CD14-positive monocyte (primary cell): ENCODE results near the gene RNASE7. TPM values are rescaled to one million over a fixed set of nuclear protein-coding genes. Genes with fewer than 3 reads are reported as not detected.
A peak's percentile ranks its signal among the peaks of the same experiment; 100 is the strongest.

Experiments used
- DNase-seq, 3 donors: peaks; one replicate each; pipeline ENCODE4 v3.0.0-alpha.2; 2011 to 2022
- H2AFZ ChIP-seq: 2 replicates; pipeline ENCODE4 v1.6.0; 2012; ENCODE audit warnings: mild to moderate bottlenecking, low read depth, low read length, inconsistent platforms; ENCODE audit not compliant: insufficient read depth, poor library complexity, severe bottlenecking
- H3K27ac ChIP-seq, 2 donors: 1 replicate in 1 of 2; 2 replicates in 1 of 2; pipeline ENCODE4 v1.5.1; 2012 to 2013; ENCODE audit warnings: low read length in 2 of 2, control low read depth in 1 of 2, inconsistent platforms in 1 of 2, low read depth in 1 of 2, mild to moderate bottlenecking in 1 of 2
- H3K27me3 ChIP-seq, 2 donors: one replicate each; pipeline versions ENCODE4 v1.6.0 to v1.6.1; 2011 to 2013; ENCODE audit warnings: low read length in 2 of 2; ENCODE audit not compliant: control insufficient read depth in 2 of 2, insufficient read depth in 2 of 2
- H3K36me3 ChIP-seq, 2 donors: replicated peaks in 1 of 2; 1 replicate in 1 of 2; 2 replicates in 1 of 2; pipeline versions ENCODE4 v1.5.1 to v1.6.1; 2012 to 2013; ENCODE audit warnings: low read length in 2 of 2, control low read depth in 1 of 2, inconsistent platforms in 1 of 2, mild to moderate bottlenecking in 1 of 2; ENCODE audit not compliant: insufficient read depth in 2 of 2, control insufficient read depth in 1 of 2
- H3K4me1 ChIP-seq, 2 donors: 1 replicate in 1 of 2; 2 replicates in 1 of 2; pipeline versions ENCODE4 v1.5.1 to v1.6.1; 2012 to 2013; ENCODE audit warnings: low read length in 2 of 2, control low read depth in 1 of 2, inconsistent platforms in 1 of 2, mild to moderate bottlenecking in 1 of 2, moderate library complexity in 1 of 2; ENCODE audit not compliant: insufficient read depth in 2 of 2, control insufficient read depth in 1 of 2
- H3K4me2 ChIP-seq: replicated peaks from 2 replicates; pipeline ENCODE3; 2012; ENCODE audit warnings: low read length, moderate library complexity, mild to moderate bottlenecking; ENCODE audit not compliant: poor library complexity, severe bottlenecking; ENCODE audit errors: extremely low read depth
- H3K4me3 ChIP-seq, 3 experiments: fragments of 200-600 bp in 1 of 3; sonication (generic) in 1 of 3; replicated peaks in 1 of 3; 1 replicate in 2 of 3; 2 replicates in 1 of 3; pipeline ENCODE4 v1.5.1; 2011 to 2013; ENCODE audit warnings: low read length in 3 of 3, mild to moderate bottlenecking in 3 of 3, control low read depth in 2 of 3, low read depth in 2 of 3, inconsistent platforms in 1 of 3, moderate library complexity in 1 of 3
- H3K79me2 ChIP-seq: 2 replicates; pipeline ENCODE4 v1.6.0; 2012; ENCODE audit warnings: mild to moderate bottlenecking, control low read depth, inconsistent platforms, low read length, moderate library complexity; ENCODE audit not compliant: insufficient read depth
- H3K9ac ChIP-seq: 2 replicates; pipeline ENCODE4 v1.6.0; 2017; ENCODE audit warnings: low read length, mild to moderate bottlenecking; ENCODE audit not compliant: insufficient read depth, poor library complexity, severe bottlenecking
- H3K9me3 ChIP-seq, 2 donors: replicated peaks in 1 of 2; 1 replicate in 1 of 2; 2 replicates in 1 of 2; pipeline versions ENCODE4 v1.5.1 to v1.6.1; 2012 to 2013; ENCODE audit warnings: low read length in 2 of 2, control low read depth in 1 of 2; ENCODE audit not compliant: control insufficient read depth in 1 of 2, insufficient read depth in 1 of 2
- H4K20me1 ChIP-seq: 2 replicates; pipeline ENCODE4 v1.6.0; 2012; ENCODE audit warnings: mild to moderate bottlenecking, low read length, control low read depth, moderate library complexity; ENCODE audit not compliant: insufficient read depth
- H3K27ac Mint-ChIP-seq, 7 donors: one replicate each; pipeline ENCODE4 v1.8.0; 2020; ENCODE audit warnings: mild to moderate bottlenecking in 7 of 7, mixed read lengths in 7 of 7, moderate library complexity in 6 of 7, inconsistent platforms in 2 of 7
- H3K27me3 Mint-ChIP-seq, 3 donors: one replicate each; pipeline ENCODE4 v1.8.0; 2021 to 2022; ENCODE audit warnings: low read depth in 3 of 3, mild to moderate bottlenecking in 3 of 3, mixed read lengths in 3 of 3, moderate library complexity in 3 of 3, inconsistent platforms in 1 of 3
- H3K36me3 Mint-ChIP-seq, 2 donors: one replicate each; pipeline ENCODE4 v1.8.0; 2020; ENCODE audit warnings: mixed read lengths in 2 of 2, inconsistent platforms in 1 of 2, mild to moderate bottlenecking in 1 of 2
- H3K4me1 Mint-ChIP-seq: one replicate; pipeline ENCODE4 v1.8.0; 2020; ENCODE audit warnings: mild to moderate bottlenecking, mixed read lengths
- H3K4me3 Mint-ChIP-seq, 2 donors: one replicate each; pipeline ENCODE4 v1.8.0; 2020; ENCODE audit warnings: mild to moderate bottlenecking in 2 of 2, mixed read lengths in 2 of 2, moderate library complexity in 1 of 2
- H3K9me3 Mint-ChIP-seq, 7 donors: one replicate each; pipeline ENCODE4 v1.8.0; 2020 to 2022; ENCODE audit warnings: mixed read lengths in 7 of 7, mild to moderate bottlenecking in 6 of 7, moderate library complexity in 6 of 7, inconsistent platforms in 2 of 7
- WGBS: methylation state at CpG from one replicate; pipeline ENCODE4 v1.1.5; 2013; ENCODE audit warnings: missing lambda C conversion rate; ENCODE audit not compliant: insufficient coverage; 5-methylcytosine and 5-hydroxymethylcytosine counted together
- intact Hi-C, 2 donors: fragments of 100-400 bp; cut with micrococcal nuclease; formaldehyde crosslinking; loops; one replicate each; pipeline versions ENCODE4 v1.15.0 to v1.15.1; 2023
- polyA plus RNA-seq, 3 donors: library from polyadenylated mRNA; depleted of rRNA in 1 of 3; unstranded in 2 of 3; stranded (reverse) in 1 of 3; fragments of 300-500 nt in 2 of 3; fragments of >200 nt in 1 of 3; fragmentation: Illumina TruSeq in 2 of 3; gene quantifications; 1 replicate in 2 of 3; 2 replicates in 1 of 3; pipeline ENCODE4 v1.2.3, GENCODE V29; 2012 to 2021
- TF ChIP-seq, protein P1 (sequence below): fragments of 200-600 bp; IDR thresholded peaks from one replicate; pipeline ENCODE4 v1.8.0; 2022; ENCODE audit warnings: antibody characterized with exemption, mild to moderate bottlenecking

RNASE7 gene
- polyA plus RNA-seq, 3 donors, result not detected

DNA sequence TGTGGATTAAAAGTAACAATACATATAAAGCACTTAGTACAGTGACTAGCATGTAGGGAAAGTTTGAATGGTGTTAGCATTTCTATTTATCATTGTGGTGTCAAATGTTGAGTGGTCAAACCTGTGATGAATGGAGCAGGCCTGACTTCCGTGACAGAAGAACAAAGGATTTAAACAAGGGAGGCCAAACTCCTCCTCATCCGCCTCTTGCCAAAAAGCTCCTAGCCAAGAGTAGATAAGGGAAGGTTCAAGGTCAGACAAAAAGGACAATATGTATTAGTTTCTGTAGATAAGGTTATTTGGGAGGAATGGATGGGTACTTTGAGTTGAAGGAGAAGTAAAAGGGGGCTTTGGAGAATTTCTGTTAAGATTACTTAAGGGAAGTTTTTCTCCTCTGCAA is 6.5 kb downstream of the RNASE7 start:
- H4K20me1 ChIP-seq, result no peaks in the 10 kb centered on the region
- H3K9me3 Mint-ChIP-seq, result no peaks in the 10 kb centered on the region
- TF ChIP-seq, protein P1, sequence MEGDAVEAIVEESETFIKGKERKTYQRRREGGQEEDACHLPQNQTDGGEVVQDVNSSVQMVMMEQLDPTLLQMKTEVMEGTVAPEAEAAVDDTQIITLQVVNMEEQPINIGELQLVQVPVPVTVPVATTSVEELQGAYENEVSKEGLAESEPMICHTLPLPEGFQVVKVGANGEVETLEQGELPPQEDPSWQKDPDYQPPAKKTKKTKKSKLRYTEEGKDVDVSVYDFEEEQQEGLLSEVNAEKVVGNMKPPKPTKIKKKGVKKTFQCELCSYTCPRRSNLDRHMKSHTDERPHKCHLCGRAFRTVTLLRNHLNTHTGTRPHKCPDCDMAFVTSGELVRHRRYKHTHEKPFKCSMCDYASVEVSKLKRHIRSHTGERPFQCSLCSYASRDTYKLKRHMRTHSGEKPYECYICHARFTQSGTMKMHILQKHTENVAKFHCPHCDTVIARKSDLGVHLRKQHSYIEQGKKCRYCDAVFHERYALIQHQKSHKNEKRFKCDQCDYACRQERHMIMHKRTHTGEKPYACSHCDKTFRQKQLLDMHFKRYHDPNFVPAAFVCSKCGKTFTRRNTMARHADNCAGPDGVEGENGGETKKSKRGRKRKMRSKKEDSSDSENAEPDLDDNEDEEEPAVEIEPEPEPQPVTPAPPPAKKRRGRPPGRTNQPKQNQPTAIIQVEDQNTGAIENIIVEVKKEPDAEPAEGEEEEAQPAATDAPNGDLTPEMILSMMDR, result no peak
- WGBS, result no CpG with 5 or more reads among the region's 2 CpGs
- H3K4me2 ChIP-seq, result no peak overlapping the region
- H3K4me1 Mint-ChIP-seq, result peaks cover 7% of the 10 kb centered on the region
- peaks cover 0 to 9% of the 10 kb centered on the region in 2 donors for H3K4me1 ChIP-seq
- no peaks in the 10 kb centered on the region for H3K9me3 ChIP-seq
- no peaks in the 10 kb centered on the region for H3K79me2 ChIP-seq
- no peak overlapping the region for H3K27ac Mint-ChIP-seq
- no peak overlapping the region for H3K4me3 Mint-ChIP-seq
- peaks cover 2 to 46% of the 10 kb centered on the region in 2 donors for H3K27me3 ChIP-seq
- intact Hi-C loops, result no loop called here
- peaks cover 10 to 12% (median 10%) of the 10 kb centered on the region in 3 donors for H3K27me3 Mint-ChIP-seq
- no peak for DNase-seq
- H3K9ac ChIP-seq, result no peak overlapping the region
- H3K36me3 ChIP-seq, result no peaks in the 10 kb centered on the region
- no peak overlapping the region for H2AFZ ChIP-seq
- H3K4me3 ChIP-seq, result no peak overlapping the region
- H3K27ac ChIP-seq, result no peak overlapping the region
- no peaks in the 10 kb centered on the region for H3K36me3 Mint-ChIP-seq

DNA sequence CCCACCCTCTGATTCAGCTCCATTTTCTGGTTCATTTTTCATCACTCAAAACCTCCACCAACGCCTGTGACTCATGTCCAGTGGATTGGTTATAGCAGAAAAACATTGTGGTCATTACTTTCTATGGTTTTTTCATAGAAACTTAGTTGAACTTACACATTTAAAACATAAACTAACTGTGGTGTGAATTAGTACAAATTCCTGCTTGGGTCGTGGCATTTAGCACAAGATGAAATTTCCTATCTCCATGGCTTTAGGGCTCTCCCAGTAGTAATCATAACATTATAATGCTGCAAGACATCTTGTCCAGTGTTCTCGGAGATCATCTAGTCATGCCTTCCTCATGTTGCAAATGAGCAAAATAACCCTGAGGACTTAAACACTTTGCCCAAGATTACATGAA is 7.1 kb downstream of the RNASE7 start:
- Histone ChIP-seq H3K4me2 (no peak overlapping the region), H3K9me3 (no peaks in the 10 kb centered on the region), H3K27me3 (peaks cover 2 to 42% of the 10 kb centered on the region in 2 donors), H3K4me3 (no peak overlapping the region), H4K20me1 (no peaks in the 10 kb centered on the region), H3K79me2 (no peaks in the 10 kb centered on the region), H3K27ac (no peak overlapping the region), H3K36me3 (no peaks in the 10 kb centered on the region), H3K4me1 (peaks cover 0 to 9% of the 10 kb centered on the region in 2 donors), H2AFZ (no peak overlapping the region), H3K9ac (no peak overlapping the region)
- WGBS, result 100% methylated on average over 1 of the region's 3 CpGs
- DNase-seq, result no peak
- Mint-ChIP-seq H3K4me1 (peaks cover 5% of the 10 kb centered on the region), H3K9me3 (no peaks in the 10 kb centered on the region), H3K27ac (no peak overlapping the region), H3K27me3 (peaks cover 8 to 11% (median 9%) of the 10 kb centered on the region in 3 donors), H3K4me3 (peak overlapping the region in 1 of 2 donors; percentile 49), H3K36me3 (no peaks in the 10 kb centered on the region)
- TF ChIP-seq, protein P1, result no peak
- intact Hi-C loops, result no loop called here
